Epithelial cell of prostate (primary cell): ENCODE data around the gene SURF4.
"Not testable (repeated sequence)": the region's sequence is repeated elsewhere in the genome, so short reads cannot be mapped to it uniquely, and the experiment has no call there.

Experiments
- DNase-seq: peaks from one replicate; pipeline ENCODE4 v3.0.0-alpha.2; 2011; ENCODE audit warnings: low read depth, low spot score
- H3K27ac ChIP-seq: fragments of 450-650 bp; 2 replicates; pipeline ENCODE4 v1.5.1; 2017; ENCODE audit warnings: mild to moderate bottlenecking

The SURF4 gene

DNA sequence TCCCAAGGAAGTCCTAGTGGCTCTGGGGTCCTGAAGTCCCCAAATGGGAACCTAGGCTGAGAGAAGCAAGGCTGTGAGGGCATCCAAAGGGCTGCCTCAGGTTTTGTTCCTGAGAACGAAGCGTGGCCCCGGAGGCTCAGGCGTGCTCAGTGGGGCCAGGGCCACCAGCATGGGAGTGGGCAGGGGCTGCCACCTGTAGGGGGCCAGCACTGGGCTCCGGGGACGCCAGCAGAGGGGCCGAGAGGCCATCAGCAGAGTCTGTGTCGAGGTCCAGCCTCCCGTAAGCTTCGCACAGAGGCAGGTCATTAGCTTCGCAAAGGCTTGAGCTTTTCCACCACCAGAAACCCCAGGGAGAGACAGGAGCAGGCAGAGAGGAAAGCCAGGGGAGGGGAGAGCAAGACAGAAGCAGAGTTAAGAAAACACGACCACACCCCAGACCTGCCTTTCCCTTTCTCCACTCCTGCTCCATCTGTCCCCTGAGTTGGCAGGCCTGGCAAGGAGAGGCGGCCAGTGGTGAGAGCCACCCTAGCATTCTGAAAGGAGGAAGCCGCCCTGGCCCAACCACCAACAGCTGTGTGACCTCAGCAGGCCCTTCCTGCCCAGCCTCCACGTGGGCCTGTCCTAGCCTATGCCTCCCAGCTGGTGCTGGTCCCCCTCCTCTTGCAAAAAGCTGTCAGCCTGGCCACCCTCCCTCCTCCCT is 34.3 kb downstream of the SURF4 start:
- H3K27ac ChIP-seq: no peak overlapping the region
- DNase-seq: no peak

- H3K27ac ChIP-seq: no peak overlapping the region
- no peak for DNase-seq
Observed at GRCh38 chr9:133340916-133341315, 34.9 kb downstream of the SURF4 start.

DNA sequence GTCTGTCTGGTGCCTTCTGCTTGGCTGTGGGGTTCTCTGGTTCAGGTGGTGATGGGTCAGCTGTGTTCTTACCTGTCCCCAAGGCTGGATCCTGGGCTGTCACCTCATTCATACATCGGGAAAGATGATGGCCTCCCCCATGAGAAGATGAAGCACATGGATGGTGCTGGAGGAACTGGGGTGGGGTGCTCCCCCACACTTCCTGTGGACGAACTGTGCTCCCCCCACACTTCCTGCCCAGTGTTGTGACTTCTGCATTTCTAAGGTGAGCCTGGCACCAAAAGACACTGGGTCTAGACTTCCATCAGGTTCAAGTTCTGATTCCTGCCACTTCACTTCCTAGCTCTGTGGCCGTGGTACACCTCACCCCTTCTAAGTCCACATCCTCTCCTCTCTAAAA is 35.6 kb downstream of the SURF4 start:
- DNase-seq: no peak
- H3K27ac ChIP-seq: no peak overlapping the region

GRCh38 chr9:133339641-133340040 is 36.2 kb downstream of the SURF4 start:
- no peak overlapping the region for H3K27ac ChIP-seq
- DNase-seq: no peak

- peak; percentile 43 for DNase-seq
- peak within 1 kb of the TSS; percentile 56 for H3K27ac ChIP-seq
Observed at GRCh38 chr9:133335924-133336811, 39.7 kb downstream of the SURF4 start, which contains the start of gene SURF6. SURF6 (minus strand) TSS chr9:133336188; CDS start chr9:133336132, 56 bp downstream.

DNA sequence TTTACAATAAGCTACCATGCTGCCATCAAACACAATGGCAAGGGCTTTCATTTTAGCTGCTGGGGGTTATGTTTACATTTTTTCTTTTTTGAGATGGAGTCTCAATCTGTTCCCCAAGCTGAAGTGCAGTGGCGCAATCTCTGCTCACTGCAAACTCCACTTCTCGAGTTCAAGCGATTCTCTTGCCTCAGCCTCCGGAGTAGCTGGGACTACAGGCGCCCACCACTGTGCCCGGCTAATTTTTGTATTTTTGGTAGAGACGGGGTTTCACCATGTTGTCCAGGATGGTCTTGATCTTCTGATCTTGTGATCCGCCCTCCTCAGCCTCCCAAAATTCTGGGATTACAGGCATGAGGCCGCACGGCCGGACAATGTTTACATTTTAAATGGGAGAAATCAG is 41.0 kb downstream of the SURF4 start:
- not testable (repeated sequence) for DNase-seq

GRCh38 chr9:133334161-133334560 is 41.7 kb downstream of the SURF4 start:
- no peak for DNase-seq
- no peak overlapping the region for H3K27ac ChIP-seq

More for the DNA sequence above, 41.0 kb downstream of the SURF4 start:
- H3K27ac ChIP-seq: not testable (repeated sequence)

DNA sequence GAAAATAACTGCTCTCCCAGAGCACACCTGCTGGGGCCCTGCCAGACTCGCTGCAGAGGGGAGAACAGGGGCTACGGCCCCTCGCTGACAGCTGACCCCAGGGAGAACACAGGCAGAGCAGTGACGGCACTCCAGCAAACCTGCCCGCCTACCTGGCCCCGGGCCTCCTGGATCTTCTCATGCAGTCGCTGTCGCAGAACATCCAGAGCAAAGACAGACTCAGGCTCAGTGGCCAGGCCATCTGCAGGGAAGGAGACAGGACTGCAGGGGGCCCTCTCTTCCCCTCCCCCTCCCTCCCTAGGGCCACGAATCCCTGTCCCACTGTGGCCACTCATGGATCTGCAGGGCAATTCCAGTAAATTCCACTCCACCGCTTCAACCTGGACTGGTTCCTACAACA is 42.3 kb downstream of the SURF4 start:
- no peak overlapping the region for H3K27ac ChIP-seq
- no peak for DNase-seq

- H3K27ac ChIP-seq: no peak overlapping the region
- no peak for DNase-seq
Observed at GRCh38 chr9:133333011-133333410, 42.8 kb downstream of the SURF4 start.

DNA sequence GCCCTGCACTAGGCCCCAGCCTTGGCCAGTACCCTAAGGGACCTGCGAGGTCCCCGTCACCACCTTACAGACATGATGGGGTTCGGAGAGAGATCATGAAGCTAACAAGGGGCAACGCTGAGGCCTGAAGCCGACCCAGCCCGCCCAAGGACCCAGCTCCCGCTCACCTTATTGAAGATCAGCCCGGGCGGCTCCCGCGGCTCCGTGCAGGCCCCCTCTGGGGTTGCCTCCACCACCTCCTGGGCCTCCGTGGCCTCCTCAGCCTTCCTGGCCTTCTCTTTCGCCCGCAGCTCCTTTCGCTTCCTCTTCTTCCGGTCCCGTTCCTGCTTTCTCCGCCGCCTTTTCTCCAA is 43.5 kb downstream of the SURF4 start:
- no peak overlapping the region for H3K27ac ChIP-seq
- DNase-seq: no peak

DNA sequence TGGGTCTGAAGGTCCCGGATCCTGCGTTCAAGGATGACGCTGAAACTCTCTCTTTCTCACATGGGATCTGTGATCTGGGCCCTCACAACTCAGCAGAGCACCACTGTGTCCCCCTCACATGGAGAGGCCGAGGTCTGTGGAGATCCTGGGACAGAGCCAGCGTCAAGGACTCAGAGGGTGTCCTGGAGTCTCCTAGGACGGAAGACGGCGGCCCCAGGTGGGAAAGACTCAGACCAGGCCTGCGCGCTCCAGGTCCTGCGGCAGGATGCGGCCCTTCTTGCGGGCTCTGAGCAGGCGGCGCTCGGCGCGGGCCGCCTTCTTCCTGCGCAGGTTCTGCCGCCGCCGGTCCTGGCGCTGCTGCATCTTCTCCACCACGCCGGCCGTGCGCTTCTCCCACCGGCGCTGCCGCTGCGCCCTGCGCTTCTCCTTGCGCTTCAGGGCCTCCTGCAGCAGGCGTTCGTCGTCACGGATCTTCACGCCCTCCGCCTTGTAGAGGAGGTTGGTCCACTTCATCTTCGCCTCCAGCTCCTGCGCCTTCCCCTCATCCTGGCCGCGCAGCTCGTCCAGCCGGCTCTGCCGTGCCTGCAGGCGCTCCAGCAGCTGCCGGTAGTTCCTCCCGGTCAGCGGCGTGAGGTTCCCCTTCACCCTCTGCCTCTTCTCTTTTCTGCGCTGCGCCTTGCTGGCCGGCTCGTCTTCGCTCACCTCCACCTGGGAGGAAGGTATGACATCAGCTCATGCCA is 44.0 kb downstream of the SURF4 start:
- no peak for DNase-seq

GRCh38 chr9:133331221-133331620 is 44.6 kb downstream of the SURF4 start:
- no peak for DNase-seq
- no peak overlapping the region for H3K27ac ChIP-seq

More for the DNA sequence above, 44.0 kb downstream of the SURF4 start:
- H3K27ac ChIP-seq: no peak overlapping the region

GRCh38 chr9:133329306-133330156 is 46.3 kb downstream of the SURF4 start:
- DNase-seq: not testable (repeated sequence)
- H3K27ac ChIP-seq: peak overlapping the region; percentile 30

DNA sequence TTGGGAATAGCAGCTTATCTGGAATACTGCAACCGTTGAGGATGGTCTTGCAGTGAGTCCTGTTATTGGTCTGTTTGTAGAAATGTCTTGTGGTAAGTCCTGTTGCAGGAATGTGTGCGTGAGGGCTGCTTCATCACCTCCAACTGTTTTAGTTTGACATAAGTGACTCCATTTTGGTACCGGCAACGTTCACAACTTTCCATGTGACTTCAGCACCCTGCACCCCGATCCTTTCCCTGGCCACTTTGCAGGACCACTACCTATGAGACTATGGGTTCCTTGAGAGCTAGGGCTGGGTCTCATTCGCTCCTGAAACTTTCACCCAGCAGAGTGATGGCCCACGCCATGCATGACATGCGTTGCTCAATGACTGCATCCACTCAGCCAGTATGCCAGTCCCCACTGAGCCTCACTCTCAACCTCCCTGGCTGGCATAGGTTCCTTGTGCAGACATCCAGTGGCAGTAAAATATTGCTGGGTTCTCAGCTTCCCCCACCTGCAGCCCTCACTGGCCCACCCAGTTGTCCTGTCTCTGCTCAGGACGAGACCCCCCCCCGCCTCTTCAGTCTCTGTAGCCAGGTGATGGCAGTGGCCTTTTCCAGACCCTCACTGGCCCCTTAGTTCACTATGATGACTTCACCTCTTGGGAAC is 47.9 kb downstream of the SURF4 start:
- H3K27ac ChIP-seq: no peak overlapping the region
- DNase-seq: no peak

DNA sequence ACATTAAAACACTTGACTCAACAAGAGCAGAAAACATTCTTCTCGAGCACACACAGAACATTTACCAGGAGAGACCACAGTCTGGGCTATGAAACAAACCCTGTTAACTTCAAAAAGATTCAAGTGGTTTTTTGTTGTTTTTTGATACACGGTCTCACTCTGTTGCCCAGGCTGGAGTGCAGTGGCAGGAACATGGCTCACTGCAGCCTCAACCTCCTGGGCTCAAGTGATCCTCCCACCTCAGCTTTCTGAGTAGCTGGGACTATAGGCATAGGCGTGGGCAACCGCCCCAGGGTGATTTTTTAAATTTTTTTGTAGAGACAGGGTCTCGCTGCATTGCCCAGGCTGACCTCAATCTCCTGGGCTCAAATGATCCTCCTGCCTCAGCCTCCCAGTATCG is 48.8 kb downstream of the SURF4 start:
- not testable (repeated sequence) for DNase-seq, H3K27ac ChIP-seq

DNA sequence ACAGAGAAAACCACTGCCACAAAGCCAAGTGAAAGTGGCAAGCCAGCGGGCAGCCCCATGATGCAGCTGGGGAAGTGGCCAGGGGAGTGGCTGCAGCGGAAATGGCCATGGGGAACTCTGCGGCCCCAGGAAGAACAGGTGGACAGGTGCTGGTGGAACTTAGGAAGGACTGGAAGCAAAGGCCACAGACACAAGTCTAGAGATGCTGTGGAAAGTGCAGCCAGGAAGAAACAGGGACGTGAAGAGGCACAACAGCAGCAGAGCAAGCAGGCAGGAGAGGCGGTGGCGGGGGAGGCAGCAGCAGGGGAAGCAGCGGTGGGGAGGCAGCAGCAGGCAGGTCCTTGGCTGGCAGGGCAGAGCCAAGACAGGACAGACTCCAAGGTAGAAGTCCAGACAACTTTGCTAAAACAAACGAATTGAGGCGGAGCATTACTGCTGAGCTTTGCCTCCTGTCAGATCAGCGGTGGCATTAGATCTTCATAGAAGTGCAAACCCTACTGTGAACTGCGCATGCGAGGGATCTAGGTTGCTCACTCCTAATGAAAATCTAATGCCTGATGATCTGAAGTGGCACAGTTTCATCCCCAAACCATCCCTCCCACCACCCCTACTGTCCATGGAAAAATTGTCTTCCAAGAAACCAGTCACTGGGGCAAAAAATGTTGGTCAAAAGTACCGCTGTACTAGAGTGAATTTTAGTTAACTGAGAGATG is 51.7 kb downstream of the SURF4 start:
- H3K27ac ChIP-seq: no peak overlapping the region

GRCh38 chr9:133323211-133323610 is 52.6 kb downstream of the SURF4 start:
- no peak for DNase-seq
- H3K27ac ChIP-seq: no peak overlapping the region

More for the DNA sequence above, 51.7 kb downstream of the SURF4 start:
- no peak for DNase-seq

DNA sequence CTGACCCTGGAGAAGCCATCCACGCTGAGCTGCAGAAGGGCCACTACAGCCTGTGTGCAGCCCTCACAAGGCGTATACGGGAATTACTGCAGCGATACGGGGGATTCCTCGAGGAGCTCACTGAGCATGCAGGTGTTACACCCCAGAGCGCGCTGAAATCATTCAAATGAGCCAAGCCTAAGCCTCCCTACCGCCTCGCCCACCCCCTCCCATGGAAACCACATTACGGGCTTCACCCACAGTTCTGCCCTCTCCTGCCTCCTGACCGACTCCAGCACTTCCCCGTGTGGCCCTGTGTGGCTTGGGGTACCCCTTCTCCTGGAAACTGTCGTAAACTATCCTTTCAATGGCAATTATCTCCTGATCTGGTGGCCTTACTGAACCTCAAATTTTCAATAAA is 53.2 kb downstream of the SURF4 start:
- no peak overlapping the region for H3K27ac ChIP-seq
- DNase-seq: no peak
